Right atrium auricular region (tissue), 2 donors: ENCODE measurements around the gene SANBR. TPM values are rescaled to one million over a fixed set of nuclear protein-coding genes. Genes with fewer than 3 reads are reported as not detected.
A peak's percentile ranks its signal among the peaks of the same experiment; 100 is the strongest.

Experiments used
- DNase-seq: peaks from one replicate; pipeline ENCODE4 v3.0.0-alpha.2; 2019; ENCODE audit warnings: low spot score
- H3K27ac ChIP-seq, 2 donors: fragments of 200-600 bp; sonication (generic); 1 replicate in 1 of 2; 2 replicates in 1 of 2; pipeline ENCODE4 v1.5.1; 2016 to 2019
- H3K27me3 ChIP-seq, 2 donors: fragments of 200-600 bp; sonication (generic); one replicate each; pipeline versions ENCODE4 v1.5.1 to v1.6.0; 2017 to 2019
- H3K36me3 ChIP-seq: fragments of 200-600 bp; sonication (generic); one replicate; pipeline ENCODE4 v1.5.1; 2016
- H3K4me1 ChIP-seq, 2 donors: fragments of 200-600 bp; sonication (generic); one replicate each; pipeline versions ENCODE4 v1.5.1 to v1.6.0; 2017 to 2019
- H3K4me3 ChIP-seq, 2 donors: fragments of 200-600 bp; sonication (generic); 1 replicate in 1 of 2; 2 replicates in 1 of 2; pipeline ENCODE4 v1.5.1; 2017 to 2019; ENCODE audit warnings: mild to moderate bottlenecking in 1 of 2, moderate library complexity in 1 of 2
- H3K9me3 ChIP-seq, 2 donors: fragments of 200-600 bp; sonication (generic); one replicate each; pipeline ENCODE4 v1.5.1; 2019
- total RNA-seq, 2 donors: library from RNA; depleted of rRNA; stranded (reverse); fragments of >200 nt; gene quantifications; one replicate each; pipeline ENCODE4 v1.1.0, GENCODE V29; 2016
- TF ChIP-seq, protein P1 (sequence below), 2 donors: fragments of 200-600 bp; sonication (generic); IDR thresholded peaks; one replicate each; pipeline ENCODE4 v1.5.1; 2019; ENCODE audit warnings: antibody characterized with exemption in 2 of 2

Gene SANBR
- total RNA-seq, result 10 to 100 TPM in 1 of 2 donors, 1 to 10 TPM in 1; 3.2 to 11.1 TPM

DNA sequence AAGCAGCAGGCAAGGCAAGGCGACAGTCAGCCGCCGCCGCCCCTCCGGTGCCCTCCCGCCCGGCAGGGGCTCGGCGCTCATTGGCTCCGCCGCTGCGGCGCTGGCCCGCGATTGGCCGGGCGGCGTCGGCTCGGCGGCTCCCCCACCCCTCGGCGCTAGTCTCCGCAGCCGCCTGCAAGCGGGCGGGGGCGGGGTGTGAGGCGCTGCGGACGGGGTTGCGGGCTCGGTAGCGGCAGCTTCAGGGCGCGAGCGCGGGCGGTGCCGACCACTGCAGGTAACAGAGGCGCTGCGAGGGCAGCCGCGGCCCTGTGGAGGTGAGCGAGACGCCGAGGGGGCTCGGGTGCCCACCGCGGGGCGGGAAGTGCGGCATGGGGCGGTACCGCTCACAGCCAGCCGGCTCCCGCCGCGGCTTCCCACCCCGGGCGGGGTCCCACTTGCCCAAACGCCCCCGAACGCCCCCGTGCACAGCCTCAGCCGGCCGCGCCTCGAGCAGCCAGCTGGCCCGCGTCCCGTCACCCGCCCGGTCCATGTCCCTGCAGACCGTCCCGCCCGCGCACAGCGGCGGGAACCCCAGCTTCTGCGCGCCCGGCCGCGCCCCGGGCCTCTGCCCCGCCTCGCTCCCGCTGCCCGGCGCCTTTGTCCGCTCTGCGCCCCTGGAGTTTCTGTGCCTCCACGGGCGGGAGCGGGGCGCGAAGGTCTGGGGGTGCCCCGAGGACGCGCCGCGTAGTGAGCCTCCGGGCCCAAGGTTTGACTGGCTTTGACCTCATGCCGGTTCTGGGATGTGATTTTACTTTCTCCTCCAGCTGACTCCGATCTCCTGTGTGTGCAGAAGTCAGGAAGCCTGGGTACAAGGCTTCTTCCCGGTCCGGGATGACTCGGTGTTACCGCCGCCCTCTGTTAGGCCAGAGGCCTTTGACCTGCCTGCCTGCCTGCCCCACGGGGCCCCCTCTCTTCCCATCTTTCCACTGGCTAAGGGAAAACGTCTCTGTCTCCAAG lies at the start of gene SANBR:
TSS of gene SANBR (plus strand) at position 158 of the 996 bp plus-strand sequence. CDS start 4,480 bp downstream, outside the sequence.
- DNase-seq, result peak; percentile 89
- TF ChIP-seq, protein P1, sequence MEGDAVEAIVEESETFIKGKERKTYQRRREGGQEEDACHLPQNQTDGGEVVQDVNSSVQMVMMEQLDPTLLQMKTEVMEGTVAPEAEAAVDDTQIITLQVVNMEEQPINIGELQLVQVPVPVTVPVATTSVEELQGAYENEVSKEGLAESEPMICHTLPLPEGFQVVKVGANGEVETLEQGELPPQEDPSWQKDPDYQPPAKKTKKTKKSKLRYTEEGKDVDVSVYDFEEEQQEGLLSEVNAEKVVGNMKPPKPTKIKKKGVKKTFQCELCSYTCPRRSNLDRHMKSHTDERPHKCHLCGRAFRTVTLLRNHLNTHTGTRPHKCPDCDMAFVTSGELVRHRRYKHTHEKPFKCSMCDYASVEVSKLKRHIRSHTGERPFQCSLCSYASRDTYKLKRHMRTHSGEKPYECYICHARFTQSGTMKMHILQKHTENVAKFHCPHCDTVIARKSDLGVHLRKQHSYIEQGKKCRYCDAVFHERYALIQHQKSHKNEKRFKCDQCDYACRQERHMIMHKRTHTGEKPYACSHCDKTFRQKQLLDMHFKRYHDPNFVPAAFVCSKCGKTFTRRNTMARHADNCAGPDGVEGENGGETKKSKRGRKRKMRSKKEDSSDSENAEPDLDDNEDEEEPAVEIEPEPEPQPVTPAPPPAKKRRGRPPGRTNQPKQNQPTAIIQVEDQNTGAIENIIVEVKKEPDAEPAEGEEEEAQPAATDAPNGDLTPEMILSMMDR (IDR thresholded peaks at IDR 0.05), result no peak
- Histone ChIP-seq H3K9me3 (no peaks in the 10 kb centered on the region), H3K27me3 (no peaks in the 10 kb centered on the region), H3K27ac (peak within 1 kb of the TSS; percentile 82), H3K4me3 (peak within 1 kb of the TSS; percentile 85 to 97), H3K4me1 (peaks cover 0 to 6% of the 10 kb centered on the region in 2 donors), H3K36me3 (no peaks in the 10 kb centered on the region)

DNA sequence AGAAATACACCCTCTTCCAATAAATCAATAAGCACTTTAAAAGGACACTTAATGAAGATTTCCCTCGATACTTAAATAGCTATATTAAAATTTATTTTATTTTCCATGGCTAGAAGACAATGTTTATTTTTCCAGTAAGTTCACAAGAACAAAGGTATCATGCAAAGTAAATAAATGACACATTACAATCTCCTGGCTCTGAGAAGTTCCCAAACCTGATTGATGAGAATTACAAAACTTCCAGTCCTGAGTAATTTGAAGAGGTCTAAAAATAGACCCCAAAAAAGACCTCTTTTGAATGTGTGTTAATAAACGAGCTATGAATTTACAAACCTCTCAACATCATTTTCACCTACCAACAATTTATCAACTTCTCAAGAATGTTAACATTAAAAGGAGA lies 49.7 kb upstream of the SANBR start:
- H3K36me3 ChIP-seq, result no peaks in the 10 kb centered on the region
- H3K9me3 ChIP-seq, result no peaks in the 10 kb centered on the region
- peaks cover 0 to 25% of the 10 kb centered on the region in 2 donors for H3K4me1 ChIP-seq
- H3K27ac ChIP-seq, result no peak overlapping the region
- no peaks in the 10 kb centered on the region for H3K27me3 ChIP-seq
- TF ChIP-seq, protein P1 (IDR thresholded peaks at IDR 0.05), result no peak
- no peak overlapping the region for H3K4me3 ChIP-seq
- no peak for DNase-seq

DNA sequence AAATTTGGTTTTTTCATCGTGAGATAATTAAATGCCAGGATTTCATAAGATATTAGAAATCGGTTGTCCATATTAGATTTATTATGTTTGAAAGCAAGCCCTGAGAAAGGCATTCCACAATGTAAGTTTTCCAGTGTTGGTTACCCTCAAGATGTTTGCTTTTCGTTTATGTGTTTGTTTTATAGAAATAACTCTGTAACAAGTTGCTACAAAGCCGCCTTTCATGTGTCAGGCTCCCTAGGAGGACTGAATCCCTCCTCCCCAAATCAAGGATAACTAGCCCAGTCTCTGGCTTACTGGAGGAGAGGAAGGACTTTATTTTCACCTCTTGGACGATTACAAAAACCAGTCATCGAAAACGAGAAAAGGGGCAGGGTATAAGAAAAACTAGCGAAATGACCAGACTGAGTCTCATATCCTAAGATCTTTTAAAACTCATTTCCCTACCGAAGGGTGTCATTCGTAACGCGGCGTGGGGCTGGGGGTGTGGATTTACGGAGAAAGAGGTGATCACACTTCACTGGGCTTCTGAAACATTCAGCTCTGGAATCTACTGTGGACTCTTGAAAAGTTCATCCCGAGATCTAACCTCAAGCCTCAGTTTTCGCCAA lies 49.2 kb upstream of the SANBR start:
- H3K36me3 ChIP-seq, result no peaks in the 10 kb centered on the region
- TF ChIP-seq, protein P1 (IDR thresholded peaks at IDR 0.05), result no peak

DNA sequence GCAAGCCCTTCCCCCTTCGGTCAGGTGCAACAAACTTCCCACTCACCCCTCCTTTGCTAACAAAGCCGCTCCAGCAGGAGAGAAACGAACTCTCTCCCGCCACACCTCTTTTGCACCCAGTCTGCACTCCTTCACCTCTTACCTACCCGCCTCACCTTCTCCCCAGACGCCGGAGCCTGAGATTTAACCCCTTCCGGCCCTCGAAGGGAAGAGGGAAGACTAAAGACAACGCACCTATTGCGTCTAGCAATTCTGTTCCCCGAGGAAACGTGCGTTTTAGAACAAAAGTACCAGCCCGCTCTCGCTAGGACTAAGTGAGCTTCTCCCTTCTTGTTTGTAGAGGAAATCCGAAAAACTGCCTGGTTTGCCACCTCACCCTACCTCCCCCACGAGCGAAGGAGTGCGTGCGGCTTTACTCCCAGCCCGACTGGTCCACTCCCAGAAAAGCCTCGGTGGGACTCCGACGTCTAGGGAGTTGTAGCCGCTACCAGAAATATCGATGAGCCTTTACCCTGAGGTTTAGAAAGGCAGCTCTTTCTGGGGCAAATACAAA lies 48.6 kb upstream of the SANBR start:
- Histone ChIP-seq H3K9me3 (no peaks in the 10 kb centered on the region), H3K27me3 (no peaks in the 10 kb centered on the region), H3K27ac (peak overlapping the region; percentile 89 to 93), H3K4me1 (peaks cover 0 to 25% of the 10 kb centered on the region in 2 donors), H3K36me3 (no peaks in the 10 kb centered on the region), H3K4me3 (peak overlapping the region; percentile 89 to 90)
- peak; percentile 79 for DNase-seq
- TF ChIP-seq, protein P1 (IDR thresholded peaks at IDR 0.05), result no peak

More for the DNA sequence above, 49.2 kb upstream of the SANBR start:
- H3K27me3 ChIP-seq, result no peaks in the 10 kb centered on the region
- H3K9me3 ChIP-seq, result no peaks in the 10 kb centered on the region
- peaks cover 0 to 25% of the 10 kb centered on the region in 2 donors for H3K4me1 ChIP-seq
- no peak for DNase-seq
- peak overlapping the region; percentile 89 to 93 for H3K27ac ChIP-seq
- H3K4me3 ChIP-seq, result peak overlapping the region; percentile 89 to 90

DNA sequence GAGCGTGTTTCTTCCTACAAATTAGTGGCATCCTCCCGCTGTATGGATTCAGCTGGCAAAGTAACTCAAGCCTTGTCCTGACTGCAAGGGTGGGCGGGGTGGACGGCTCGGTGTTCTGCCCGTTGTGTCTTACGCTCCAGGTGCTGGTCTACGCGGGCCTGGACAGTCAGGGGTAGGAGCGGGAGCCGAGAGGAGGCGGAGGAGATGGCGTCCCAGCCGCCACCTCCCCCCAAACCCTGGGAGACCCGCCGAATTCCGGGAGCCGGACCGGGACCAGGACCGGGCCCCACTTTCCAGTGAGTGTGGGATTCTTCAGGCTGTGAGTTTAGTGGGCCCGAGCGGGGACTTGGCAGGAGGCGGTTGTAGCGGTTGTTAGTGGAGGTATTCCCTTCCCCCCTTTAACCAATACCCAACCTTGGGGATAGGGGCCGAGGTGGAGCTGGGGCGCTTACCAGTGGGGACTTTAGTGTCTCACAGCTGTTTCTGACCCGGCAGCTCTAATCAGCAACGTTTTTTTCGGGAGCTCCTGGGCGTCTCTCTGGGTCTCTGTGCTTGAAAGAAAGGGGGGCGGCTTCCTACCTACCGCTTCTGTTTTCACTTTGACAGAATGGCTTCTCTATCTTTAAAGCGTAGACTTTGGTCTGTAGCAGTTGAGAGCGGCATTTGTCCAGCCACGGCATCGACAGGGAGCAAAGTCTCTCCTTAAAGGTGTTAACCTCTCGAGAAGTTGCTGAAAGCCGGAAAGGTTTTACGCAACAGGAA lies 47.9 kb upstream of the SANBR start, which contains the start of the genes PEX13 and PUS10:
TSS of gene PEX13 (plus strand) at position 165 of the 762 bp plus-strand sequence. CDS start at position 205, 40 bp downstream.
TSS of gene PUS10 (minus strand) at position 700 of the 762 bp plus-strand sequence. CDS start 6,365 bp downstream, outside the sequence.
- peak within 1 kb of the TSS; percentile 89 to 93 for H3K27ac ChIP-seq
- DNase-seq, result peak; percentile 79
- TF ChIP-seq, protein P1 (IDR thresholded peaks at IDR 0.05), result no peak
- peaks cover 0 to 25% of the 10 kb centered on the region in 2 donors for H3K4me1 ChIP-seq
- no peaks in the 10 kb centered on the region for H3K27me3 ChIP-seq
- peak within 1 kb of the TSS; percentile 89 to 90 for H3K4me3 ChIP-seq
- no peaks in the 10 kb centered on the region for H3K9me3 ChIP-seq
- H3K36me3 ChIP-seq, result no peaks in the 10 kb centered on the region
